ENCODE results near the gene PPP2R2D. TPM values are rescaled to one million over a fixed set of nuclear protein-coding genes. Genes with fewer than 3 reads are reported as not detected.

Gene PPP2R2D
- total RNA-seq, 2 experiments from 2014 or later, result 36.5 to 37.5 TPM

- Mint-ChIP-seq H3K4me3 (no peak overlapping the region), H3K27me3 (ENCODE audit: low read depth) (no peaks in the 10 kb centered on the region), H3K36me3 (ENCODE audit: low read depth) (peaks cover 49% of the 10 kb centered on the region), H3K27ac (peak overlapping the region; percentile 95), H3K9me3 (ENCODE audit: insufficient read depth) (no peaks in the 10 kb centered on the region), H3K4me1 (ENCODE audit: low read depth) (peaks cover 68% of the 10 kb centered on the region)
- CTCF ChIA-PET, result interaction anchor here (1.0 to 1.4 kb wide), 4 partner anchors 9 to 117 kb away, joined by 3 to 4 read pairs (median 3); no protein-coding TSS in a partner anchor
- POLR2A ChIA-PET, result interaction anchor here (1.0 kb wide), 1 partner anchor 59 kb away, joined by 3 read pairs; no protein-coding TSS in a partner anchor
- DNase-seq (no peak), ATAC-seq (no peak)
Measured at GRCh38 chr10:131905603-131906268, 4.9 kb downstream of the PPP2R2D start.

DNA sequence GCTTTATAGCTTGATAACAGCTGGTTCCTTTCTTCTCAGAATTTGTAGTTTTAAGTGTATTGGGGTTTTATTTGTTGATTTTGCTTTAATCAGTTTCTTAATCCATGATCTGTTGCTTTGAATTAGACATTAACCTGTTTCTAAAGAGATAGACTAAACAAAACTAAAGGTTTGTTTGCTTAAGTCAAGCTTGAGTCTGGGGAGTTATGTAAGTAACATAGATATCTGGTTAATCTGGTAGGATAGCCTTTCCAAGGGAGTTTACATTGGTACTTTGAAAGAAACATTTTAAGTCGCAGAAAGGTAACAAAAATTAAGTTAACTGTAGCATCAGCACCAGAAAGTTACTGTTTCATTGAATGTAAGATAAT is 5.4 kb downstream of the PPP2R2D start:
- ChIA-PET POLR2A (interaction anchor here (1.0 kb wide), 1 partner anchor 58 kb away, joined by 3 read pairs; no protein-coding TSS in a partner anchor), CTCF (interaction anchor here (1.0 to 1.4 kb wide), 4 partner anchors 10 to 117 kb away, joined by 3 to 4 read pairs (median 3); no protein-coding TSS in a partner anchor)
- H3K36me3 Mint-ChIP-seq (ENCODE audit: low read depth), result peaks cover 51% of the 10 kb centered on the region
- no peak overlapping the region for H3K27ac Mint-ChIP-seq
- no peak for ATAC-seq
- H3K4me3 Mint-ChIP-seq, result no peak overlapping the region
- no peaks in the 10 kb centered on the region for H3K9me3 Mint-ChIP-seq (ENCODE audit: insufficient read depth)
- H3K4me1 Mint-ChIP-seq (ENCODE audit: low read depth), result peaks cover 68% of the 10 kb centered on the region
- no peak for DNase-seq
- no peaks in the 10 kb centered on the region for H3K27me3 Mint-ChIP-seq (ENCODE audit: low read depth)

- no peak overlapping the region for H3K4me3 Mint-ChIP-seq
- no peaks in the 10 kb centered on the region for H3K27me3 Mint-ChIP-seq (ENCODE audit: low read depth)
- H3K36me3 Mint-ChIP-seq (ENCODE audit: low read depth), result peaks cover 57% of the 10 kb centered on the region
- peak overlapping the region; percentile 15 for H3K27ac Mint-ChIP-seq
- CTCF ChIA-PET, result interaction anchor here (1.2 to 2.3 kb wide), 3 partner anchors 11 to 115 kb away, joined by 4 to 7 read pairs (median 5); no protein-coding TSS in a partner anchor
- H3K9me3 Mint-ChIP-seq (ENCODE audit: insufficient read depth), result no peaks in the 10 kb centered on the region
- peaks cover 61% of the 10 kb centered on the region for H3K4me1 Mint-ChIP-seq (ENCODE audit: low read depth)
- no peak for ATAC-seq
- POLR2A ChIA-PET, result interaction anchor here (1.1 kb wide), 1 partner anchor 17 kb away, joined by 4 read pairs; no protein-coding TSS in a partner anchor
- no peak for DNase-seq
Measured at GRCh38 chr10:131907679-131908078, 6.9 kb downstream of the PPP2R2D start.

DNA sequence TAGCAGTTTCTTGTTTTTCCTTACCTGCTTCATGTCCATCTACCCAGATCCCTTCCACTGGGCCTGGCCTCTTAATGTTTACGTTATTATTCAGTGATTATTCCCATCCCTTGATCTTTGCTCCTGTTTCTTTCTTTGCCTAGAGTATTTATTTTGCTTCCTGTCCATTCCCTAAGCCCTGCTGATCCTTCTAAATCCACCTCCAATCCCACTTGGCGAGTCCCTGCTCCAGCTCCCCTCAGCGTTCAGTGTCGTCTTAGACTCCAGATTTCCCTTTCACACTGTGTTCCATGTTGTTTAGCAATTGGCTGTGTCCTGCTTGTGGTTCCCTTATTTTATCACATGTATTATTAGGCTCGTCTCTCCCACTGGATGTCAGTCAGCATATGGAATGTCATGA is 7.3 kb downstream of the PPP2R2D start:
- peak overlapping the region; percentile 52 for H3K27ac Mint-ChIP-seq
- H3K4me3 Mint-ChIP-seq, result no peak overlapping the region
- ChIA-PET POLR2A (interaction anchor here (1.1 kb wide), 1 partner anchor 17 kb away, joined by 4 read pairs; no protein-coding TSS in a partner anchor), CTCF (interaction anchor here (1.2 to 2.3 kb wide), 3 partner anchors 12 to 115 kb away, joined by 4 to 7 read pairs (median 5); no protein-coding TSS in a partner anchor)
- peaks cover 58% of the 10 kb centered on the region for H3K4me1 Mint-ChIP-seq (ENCODE audit: low read depth)
- H3K36me3 Mint-ChIP-seq (ENCODE audit: low read depth), result peaks cover 58% of the 10 kb centered on the region
- H3K9me3 Mint-ChIP-seq (ENCODE audit: insufficient read depth), result no peaks in the 10 kb centered on the region
- ATAC-seq (no peak), DNase-seq (no peak)
- H3K27me3 Mint-ChIP-seq (ENCODE audit: low read depth), result no peaks in the 10 kb centered on the region

DNA sequence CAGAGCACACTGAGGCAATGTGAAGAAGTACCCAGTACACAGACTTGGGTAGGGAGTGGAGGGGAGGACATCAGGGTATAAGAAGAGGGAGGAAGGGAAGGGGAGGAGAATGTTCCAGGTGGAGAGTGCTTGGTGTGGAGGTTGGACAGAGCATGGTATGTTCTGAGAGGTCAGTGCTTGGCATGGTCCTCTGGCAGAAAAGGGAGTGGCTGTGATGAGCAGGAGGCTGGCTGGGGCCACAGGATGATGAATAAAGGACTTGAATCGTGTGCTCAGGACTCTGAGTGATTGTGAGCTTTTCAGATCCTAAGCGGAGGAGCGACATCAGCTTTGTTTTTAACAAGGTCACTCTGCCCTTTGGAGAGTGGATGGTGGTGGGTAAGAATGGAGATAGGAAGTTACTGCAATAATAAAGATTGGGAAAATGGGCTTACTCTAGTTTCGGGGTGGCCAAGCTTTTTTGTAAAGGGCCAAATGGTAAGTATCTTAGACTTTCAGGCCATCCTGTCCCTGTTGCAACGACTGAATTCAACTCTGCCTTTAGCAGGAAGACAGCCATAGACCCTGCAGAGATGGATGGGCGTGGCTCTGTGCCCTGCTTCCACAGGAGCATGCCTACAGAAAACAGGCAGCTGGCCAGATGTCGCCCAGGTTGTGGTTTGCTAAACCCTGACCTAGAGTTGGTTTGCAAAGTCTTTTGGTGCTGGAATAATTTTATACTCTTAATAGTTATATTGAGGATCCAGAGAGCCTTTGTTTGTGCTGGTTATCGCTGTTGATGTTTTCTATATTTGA is 8.4 kb downstream of the PPP2R2D start:
- H3K27me3 Mint-ChIP-seq (ENCODE audit: low read depth), result no peaks in the 10 kb centered on the region
- H3K27ac Mint-ChIP-seq, result peak overlapping the region; percentile 23
- H3K9me3 Mint-ChIP-seq (ENCODE audit: insufficient read depth), result no peaks in the 10 kb centered on the region
- no peak for ATAC-seq
- H3K4me3 Mint-ChIP-seq, result no peak overlapping the region
- peaks cover 58% of the 10 kb centered on the region for H3K4me1 Mint-ChIP-seq (ENCODE audit: low read depth)
- ChIA-PET CTCF (interaction anchor here (2.3 kb wide), 1 partner anchor 23 kb away, joined by 7 read pairs; no protein-coding TSS in a partner anchor), POLR2A (no interaction called here)
- no peak for DNase-seq
- peaks cover 63% of the 10 kb centered on the region for H3K36me3 Mint-ChIP-seq (ENCODE audit: low read depth)

DNA sequence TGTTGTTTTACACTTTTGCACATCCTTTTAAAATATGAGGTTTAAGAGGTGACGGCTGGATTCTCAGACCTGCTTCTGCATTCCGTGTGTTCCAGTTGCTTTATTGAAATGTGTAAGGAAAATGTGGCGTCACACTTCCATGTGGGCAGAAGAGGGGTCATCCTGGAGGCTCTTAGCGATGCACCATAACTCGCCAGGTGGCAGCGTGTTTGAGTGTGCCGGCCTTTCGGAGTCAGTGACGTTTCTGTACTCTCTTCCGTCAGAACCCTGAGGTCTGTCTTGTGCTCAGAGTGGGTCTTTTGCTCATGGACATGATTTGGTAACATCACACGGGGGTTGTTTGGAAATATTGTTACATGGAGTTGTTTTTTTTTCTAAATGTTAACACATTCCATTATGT is 9.1 kb downstream of the PPP2R2D start:
- H3K9me3 Mint-ChIP-seq (ENCODE audit: insufficient read depth), result no peaks in the 10 kb centered on the region
- H3K4me1 Mint-ChIP-seq (ENCODE audit: low read depth), result peaks cover 51% of the 10 kb centered on the region
- H3K27ac Mint-ChIP-seq, result no peak overlapping the region
- ATAC-seq (no peak), DNase-seq (no peak)
- H3K27me3 Mint-ChIP-seq (ENCODE audit: low read depth), result no peaks in the 10 kb centered on the region
- CTCF ChIA-PET, result no interaction called here
- H3K36me3 Mint-ChIP-seq (ENCODE audit: low read depth), result peaks cover 64% of the 10 kb centered on the region
- POLR2A ChIA-PET, result no interaction called here
- H3K4me3 Mint-ChIP-seq, result no peak overlapping the region

DNA sequence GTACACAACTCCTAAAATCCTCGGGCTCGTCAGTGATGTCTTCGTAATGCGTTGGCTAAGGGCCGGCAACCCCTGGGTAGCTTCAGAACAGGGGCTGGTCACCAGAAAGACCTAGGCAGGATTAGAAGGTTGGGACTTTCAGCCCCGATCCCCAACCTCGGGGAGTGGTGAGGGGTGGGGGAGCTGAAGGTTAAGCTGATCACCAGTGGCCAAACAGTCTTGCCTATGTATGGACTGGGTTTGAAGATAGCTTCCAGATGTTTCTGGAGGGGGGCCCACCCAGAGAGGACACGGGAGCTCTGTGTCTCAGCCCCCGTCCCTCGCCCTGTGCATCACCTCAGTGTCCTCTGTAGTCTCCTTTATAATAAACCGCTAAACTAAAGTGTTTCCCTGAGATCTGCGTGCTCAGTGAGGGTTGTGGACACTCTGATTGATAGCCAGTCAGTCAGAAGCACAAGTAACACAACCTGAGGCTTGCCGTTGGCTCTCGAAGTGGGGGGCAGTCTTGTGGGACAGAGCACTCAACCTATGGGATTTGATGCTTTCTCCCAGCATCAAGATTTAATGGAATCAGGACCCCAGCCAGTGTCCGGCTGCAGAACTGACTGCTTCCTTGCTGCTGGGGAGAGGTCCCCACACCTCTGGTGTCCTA is 10.0 kb downstream of the PPP2R2D start:
- no peak overlapping the region for H3K4me3 Mint-ChIP-seq
- no peaks in the 10 kb centered on the region for H3K9me3 Mint-ChIP-seq (ENCODE audit: insufficient read depth)
- peaks cover 64% of the 10 kb centered on the region for H3K36me3 Mint-ChIP-seq (ENCODE audit: low read depth)
- H3K27ac Mint-ChIP-seq, result no peak overlapping the region
- POLR2A ChIA-PET, result no interaction called here
- CTCF ChIA-PET, result interaction anchor here (0.7 kb wide), 1 partner anchor 57 kb away, joined by 3 read pairs; no protein-coding TSS in a partner anchor
- peaks cover 43% of the 10 kb centered on the region for H3K4me1 Mint-ChIP-seq (ENCODE audit: low read depth)
- DNase-seq, result no peak
- no peak for ATAC-seq
- H3K27me3 Mint-ChIP-seq (ENCODE audit: low read depth), result no peaks in the 10 kb centered on the region

DNA sequence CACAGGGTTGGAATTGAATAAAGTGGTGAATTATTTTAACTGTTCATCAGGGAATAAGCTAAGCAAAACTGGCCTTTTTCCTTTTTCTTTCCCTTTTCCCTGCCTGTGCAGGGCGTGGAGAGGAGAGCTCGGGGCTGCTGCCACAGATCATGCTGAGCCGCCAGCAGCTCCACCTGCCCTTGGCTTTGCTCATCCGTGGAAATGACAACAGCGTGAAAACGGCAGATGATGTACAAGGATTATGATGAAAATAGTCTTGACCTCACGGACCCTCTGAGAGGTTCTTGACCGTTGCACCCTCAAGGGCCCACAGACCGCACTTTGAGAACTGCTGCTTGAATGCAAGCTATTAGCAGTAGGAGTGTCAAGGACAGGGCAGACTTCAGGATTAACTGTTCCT is 10.6 kb downstream of the PPP2R2D start:
- DNase-seq (no peak), ATAC-seq (no peak)
- Mint-ChIP-seq H3K27ac (no peak overlapping the region), H3K4me1 (ENCODE audit: low read depth) (peaks cover 36% of the 10 kb centered on the region), H3K36me3 (ENCODE audit: low read depth) (peaks cover 61% of the 10 kb centered on the region), H3K4me3 (no peak overlapping the region), H3K9me3 (ENCODE audit: insufficient read depth) (no peaks in the 10 kb centered on the region), H3K27me3 (ENCODE audit: low read depth) (no peaks in the 10 kb centered on the region)
- CTCF ChIA-PET, result interaction anchor here (0.7 to 1.3 kb wide), 3 partner anchors 25 to 111 kb away, joined by 3 to 5 read pairs (median 3); no protein-coding TSS in a partner anchor
- POLR2A ChIA-PET, result interaction anchor here (0.7 kb wide), 1 partner anchor 17 kb away, joined by 4 read pairs; no protein-coding TSS in a partner anchor

DNA sequence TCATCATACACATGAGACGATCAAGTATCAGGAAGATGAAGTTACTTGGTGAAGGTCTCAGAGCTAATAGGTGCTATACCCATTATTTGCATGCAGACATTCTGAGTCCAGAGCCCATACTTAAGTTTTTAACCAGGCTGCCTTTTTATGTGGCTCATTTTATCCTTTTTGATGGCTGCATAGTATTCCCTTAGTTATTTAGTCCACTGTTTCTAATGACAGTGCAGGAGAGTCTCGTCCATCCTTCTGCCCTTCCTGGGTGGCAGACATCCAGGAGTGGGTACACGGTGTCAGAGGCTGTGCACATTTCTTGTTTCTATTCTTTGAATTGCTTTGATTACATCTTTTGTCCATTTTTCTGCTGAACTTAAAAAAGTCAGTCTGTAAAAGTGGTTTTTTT is 11.8 kb downstream of the PPP2R2D start:
- no peak for ATAC-seq
- DNase-seq, result no peak
- H3K27ac Mint-ChIP-seq, result no peak overlapping the region
- no peaks in the 10 kb centered on the region for H3K27me3 Mint-ChIP-seq (ENCODE audit: low read depth)
- ChIA-PET POLR2A (no interaction called here), CTCF (interaction anchor here (1.2 to 1.3 kb wide), 2 partner anchors 12 to 27 kb away, joined by 4 to 5 read pairs; no protein-coding TSS in a partner anchor)
- H3K4me1 Mint-ChIP-seq (ENCODE audit: low read depth), result peaks cover 31% of the 10 kb centered on the region
- H3K4me3 Mint-ChIP-seq, result no peak overlapping the region
- H3K36me3 Mint-ChIP-seq (ENCODE audit: low read depth), result peaks cover 66% of the 10 kb centered on the region
- no peaks in the 10 kb centered on the region for H3K9me3 Mint-ChIP-seq (ENCODE audit: insufficient read depth)

DNA sequence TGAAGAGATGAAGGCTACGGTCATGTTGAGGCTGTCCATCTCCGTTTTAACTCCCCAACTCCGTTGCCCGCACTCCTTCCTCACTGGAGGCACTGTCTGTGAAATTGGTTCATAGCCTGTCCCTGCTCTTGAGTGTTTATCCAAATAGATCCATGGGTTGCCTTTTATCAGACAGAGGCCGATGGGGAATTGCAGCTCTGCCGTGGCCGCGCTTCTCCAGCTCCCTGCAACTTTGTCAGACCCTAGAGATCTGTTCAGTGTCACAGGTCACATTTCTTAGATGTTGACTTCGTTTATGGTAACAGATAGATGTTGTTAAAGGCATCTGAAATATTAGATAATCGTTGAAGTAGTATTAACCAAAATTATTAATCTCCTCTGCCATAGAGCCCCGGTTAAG is 14.7 kb downstream of the PPP2R2D start:
- ChIA-PET POLR2A (no interaction called here), CTCF (no interaction called here)
- Mint-ChIP-seq H3K4me3 (no peak overlapping the region), H3K9me3 (ENCODE audit: insufficient read depth) (no peaks in the 10 kb centered on the region), H3K36me3 (ENCODE audit: low read depth) (peaks cover 59% of the 10 kb centered on the region), H3K4me1 (ENCODE audit: low read depth) (peaks cover 12% of the 10 kb centered on the region), H3K27me3 (ENCODE audit: low read depth) (no peaks in the 10 kb centered on the region), H3K27ac (no peak overlapping the region)
- DNase-seq, result no peak
- no peak for ATAC-seq

GRCh38 chr10:131915990-131916766 is 15.4 kb downstream of the PPP2R2D start:
- no peaks in the 10 kb centered on the region for H3K9me3 Mint-ChIP-seq (ENCODE audit: insufficient read depth)
- H3K4me3 Mint-ChIP-seq, result no peak overlapping the region
- ATAC-seq (no peak), DNase-seq (no peak)
- no peak overlapping the region for H3K27ac Mint-ChIP-seq
- POLR2A ChIA-PET, result no interaction called here
- H3K27me3 Mint-ChIP-seq (ENCODE audit: low read depth), result no peaks in the 10 kb centered on the region
- CTCF ChIA-PET, result no interaction called here
- H3K4me1 Mint-ChIP-seq (ENCODE audit: low read depth), result peaks cover 12% of the 10 kb centered on the region
- peaks cover 61% of the 10 kb centered on the region for H3K36me3 Mint-ChIP-seq (ENCODE audit: low read depth)

All from activated CD8-positive, alpha-beta T cell treated with anti-CD3 and anti-CD28 coated beads, Interleukin-2, amount 10 ng/mL, durations not matched to agents 7 days and 5 days (primary cell).